GM21390 (cell line): ENCODE data around the gene CAPG.
"Not testable (repeated sequence)": the region's sequence is repeated elsewhere in the genome, so short reads cannot be mapped to it uniquely, and the experiment has no call there.

Source experiments
- ATAC-seq: cut with Tn5 transposase; IDR thresholded peaks from one replicate; pipeline ENCODE4 v1.9.1; 2021; ENCODE audit not compliant: unreplicated experiment

CAPG gene

GRCh38 chr2:85421260-85422071 lies 11.3 kb upstream of the CAPG start:
- ATAC-seq, result no peak

GRCh38 chr2:85420536-85421259 lies 10.5 kb upstream of the CAPG start:
- ATAC-seq, result peak; percentile 58

DNA sequence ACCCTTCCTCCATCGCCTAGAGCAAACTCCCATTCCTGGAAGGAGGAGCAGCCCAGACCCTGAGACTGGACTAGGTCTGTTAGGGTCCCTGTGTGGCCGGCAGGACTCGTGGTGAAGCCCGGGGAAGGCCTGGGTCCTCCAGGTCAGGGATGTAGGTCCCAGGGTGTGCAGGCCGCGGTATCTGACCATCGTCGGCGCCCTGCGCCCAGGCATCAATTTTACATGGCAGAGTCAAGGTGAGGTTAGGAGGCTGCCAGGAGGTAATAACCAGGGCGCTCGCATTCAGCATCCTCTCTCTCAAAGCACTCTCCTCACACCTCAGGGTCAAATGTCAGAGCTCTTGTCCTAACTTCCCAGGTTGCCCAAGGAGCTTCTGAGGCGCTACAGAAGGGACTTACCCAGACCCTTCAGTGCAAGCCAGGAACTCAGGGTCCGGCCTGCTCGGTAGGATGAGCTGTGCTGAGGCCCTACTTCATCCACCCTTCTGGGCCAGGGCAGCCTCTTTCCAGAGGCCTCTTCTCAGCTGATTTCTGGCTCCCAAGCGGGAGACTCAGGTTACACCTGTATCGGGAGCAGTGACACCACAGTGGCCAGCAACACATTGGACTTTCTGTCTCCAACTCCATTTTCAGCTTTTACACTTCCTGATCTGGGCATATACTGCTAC lies 9.0 kb upstream of the CAPG start:
- ATAC-seq, result no peak

- peak; percentile 83 for ATAC-seq
Measured at GRCh38 chr2:85418132-85419008, 8.2 kb upstream of the CAPG start, which contains the start of gene SH2D6. Gene SH2D6 (plus strand): TSS chr2:85418714. CDS start chr2:85429466, 10,752 bp downstream.

DNA sequence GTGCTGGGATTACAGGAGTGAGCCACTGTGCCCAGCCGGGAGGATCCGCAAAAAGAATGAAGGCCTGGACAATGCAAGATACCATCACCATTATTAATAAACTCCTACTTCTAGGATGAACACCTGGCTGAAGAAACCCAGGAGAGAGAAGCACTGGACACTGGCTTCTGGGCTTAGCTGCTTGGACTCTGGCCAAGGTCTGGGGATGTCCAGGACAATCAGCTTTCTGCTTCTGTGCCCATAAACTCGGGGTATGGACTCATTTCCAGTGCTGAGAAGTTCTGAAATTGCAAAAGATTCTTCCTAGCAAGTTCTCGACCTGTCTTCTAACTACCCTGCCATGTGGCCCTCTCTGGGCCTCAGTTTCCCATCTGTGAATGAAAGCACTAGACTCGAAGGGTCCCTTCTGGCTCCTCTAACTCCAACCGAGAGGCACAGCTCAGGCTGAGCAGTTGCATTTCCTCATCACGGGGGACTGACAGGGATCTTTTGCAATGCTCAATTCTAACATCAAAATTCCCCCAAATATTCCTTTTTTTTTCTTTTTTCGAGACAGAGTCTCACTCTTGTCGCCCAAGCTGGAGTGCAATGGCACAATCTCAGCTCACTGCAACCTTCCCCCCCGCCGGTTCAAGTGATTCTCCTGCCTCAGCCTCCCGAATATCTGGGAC lies 5.9 kb upstream of the CAPG start:
- ATAC-seq, result no peak

- ATAC-seq, result no peak
Measured at GRCh38 chr2:85414761-85415553, 4.8 kb upstream of the CAPG start.

- not testable (repeated sequence) for ATAC-seq
Measured at GRCh38 chr2:85414421-85414759, 4.2 kb upstream of the CAPG start.

GRCh38 chr2:85413592-85414420 lies 3.6 kb upstream of the CAPG start:
- no peak for ATAC-seq

DNA sequence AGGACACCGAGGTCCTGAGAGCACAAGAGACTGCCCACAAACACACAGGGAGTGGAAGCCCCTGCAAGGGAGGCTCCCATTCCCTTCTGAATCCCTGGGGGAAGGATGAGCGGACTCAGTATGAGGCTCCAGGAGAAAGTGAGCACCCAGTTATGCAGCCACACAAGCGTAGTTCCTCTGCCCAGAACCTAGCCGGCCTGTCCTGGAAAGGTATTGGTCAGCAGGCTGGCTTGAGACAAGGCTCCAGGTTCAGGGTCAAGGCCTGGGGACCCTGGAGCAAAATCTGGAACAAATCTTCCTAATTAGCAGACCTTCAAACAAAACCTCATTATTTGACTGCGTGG lies 1.2 kb upstream of the CAPG start:
- no peak for ATAC-seq

DNA sequence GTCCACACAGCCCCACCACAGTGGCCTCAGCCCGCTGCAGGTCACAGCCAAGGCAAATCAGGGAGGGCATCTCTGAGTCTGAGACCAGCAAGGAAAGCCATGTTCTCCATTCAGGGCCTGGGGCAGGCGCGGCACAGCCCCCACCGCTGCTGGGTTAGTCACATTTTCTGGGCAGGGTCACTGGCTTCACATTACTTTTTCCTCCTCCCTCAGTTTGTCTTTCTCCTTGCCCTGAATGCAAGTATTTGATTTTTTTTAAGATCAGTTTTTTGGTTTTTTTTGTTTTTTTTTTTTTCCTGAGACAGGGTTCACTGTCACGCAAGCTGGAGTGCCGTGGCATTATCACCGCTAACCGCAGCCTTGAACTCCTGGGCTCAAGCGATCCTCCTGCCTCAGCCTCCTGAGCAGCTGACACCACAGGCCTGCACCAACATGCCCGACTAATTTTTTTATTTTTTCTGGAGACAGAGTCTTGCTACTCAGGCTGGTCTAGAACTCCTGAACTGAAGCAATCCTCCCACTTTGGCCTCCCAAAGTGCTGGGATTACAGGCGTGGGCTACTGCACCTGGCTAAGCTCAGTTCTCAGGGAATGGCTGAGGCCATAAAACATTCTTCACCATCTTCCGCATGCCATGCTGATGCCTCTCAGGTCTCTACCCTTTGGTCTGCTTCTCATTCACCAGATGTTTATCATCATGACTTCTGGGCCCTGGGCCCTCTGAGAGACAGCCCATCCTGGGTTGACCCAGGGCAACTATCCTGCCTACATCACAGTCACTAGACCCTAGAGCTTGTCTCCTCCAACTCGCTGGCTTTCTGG lies 628 bp upstream of the CAPG start:
- no peak for ATAC-seq

DNA sequence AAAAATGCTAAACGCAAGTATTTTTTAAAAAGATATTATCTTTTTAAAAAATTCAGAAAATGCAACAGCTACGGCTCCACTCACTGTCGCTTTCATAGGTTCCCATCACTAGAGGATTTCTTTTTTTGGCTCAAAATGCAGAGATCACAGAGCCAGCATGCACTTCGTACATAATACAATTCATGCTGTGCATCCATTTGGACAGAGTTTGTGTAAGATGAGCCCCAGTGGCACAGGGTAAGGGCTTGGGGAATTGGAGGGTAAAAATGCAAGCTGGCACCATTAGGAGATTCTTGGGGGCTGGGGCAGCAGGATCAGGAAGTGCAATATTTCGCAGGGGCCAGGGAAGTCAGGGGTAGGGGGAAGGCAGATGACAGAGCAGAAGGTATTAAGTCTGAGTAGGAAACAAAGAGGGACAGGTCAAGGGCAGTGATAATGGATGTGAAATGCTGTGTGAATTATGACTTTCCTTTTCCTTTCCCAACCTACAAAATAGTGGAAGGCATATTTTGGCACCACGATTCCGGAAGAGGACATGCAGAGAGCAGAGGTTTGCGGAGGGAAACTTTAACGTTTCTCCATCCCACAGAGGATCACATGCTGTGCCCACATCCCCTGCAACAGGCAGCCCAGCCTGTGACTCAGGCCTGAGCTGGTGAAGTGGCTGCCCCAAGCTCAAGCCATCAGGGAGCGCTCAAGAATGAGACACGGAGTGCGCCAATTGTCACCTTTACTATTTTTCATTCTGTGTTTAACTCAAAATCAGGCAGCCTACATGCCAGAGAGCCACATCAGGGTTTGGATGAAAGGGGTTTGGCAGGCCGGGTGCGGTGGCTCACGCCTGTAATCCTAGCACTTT lies 4.7 kb downstream of the CAPG start:
- peak; percentile 47 for ATAC-seq

GRCh38 chr2:85401844-85402243 lies 8.3 kb downstream of the CAPG start:
- ATAC-seq, result no peak

DNA sequence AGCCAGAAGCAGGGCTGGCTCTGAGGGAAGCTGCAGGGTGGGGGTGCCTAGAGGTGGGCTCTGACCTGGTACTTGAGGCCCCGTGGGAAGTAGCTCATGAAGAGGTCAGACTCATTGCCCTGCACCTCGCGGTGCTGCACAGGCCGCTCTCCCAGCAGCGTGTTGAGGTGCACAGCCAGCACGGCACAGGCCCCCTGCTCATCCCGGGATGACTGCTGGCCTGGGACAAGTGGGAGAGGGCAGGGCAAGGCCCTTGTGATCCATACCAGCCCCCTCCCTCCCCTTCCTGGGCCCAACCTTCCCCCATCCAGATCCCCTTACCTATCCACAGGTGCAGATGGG lies 8.7 kb downstream of the CAPG start:
- ATAC-seq, result no peak

DNA sequence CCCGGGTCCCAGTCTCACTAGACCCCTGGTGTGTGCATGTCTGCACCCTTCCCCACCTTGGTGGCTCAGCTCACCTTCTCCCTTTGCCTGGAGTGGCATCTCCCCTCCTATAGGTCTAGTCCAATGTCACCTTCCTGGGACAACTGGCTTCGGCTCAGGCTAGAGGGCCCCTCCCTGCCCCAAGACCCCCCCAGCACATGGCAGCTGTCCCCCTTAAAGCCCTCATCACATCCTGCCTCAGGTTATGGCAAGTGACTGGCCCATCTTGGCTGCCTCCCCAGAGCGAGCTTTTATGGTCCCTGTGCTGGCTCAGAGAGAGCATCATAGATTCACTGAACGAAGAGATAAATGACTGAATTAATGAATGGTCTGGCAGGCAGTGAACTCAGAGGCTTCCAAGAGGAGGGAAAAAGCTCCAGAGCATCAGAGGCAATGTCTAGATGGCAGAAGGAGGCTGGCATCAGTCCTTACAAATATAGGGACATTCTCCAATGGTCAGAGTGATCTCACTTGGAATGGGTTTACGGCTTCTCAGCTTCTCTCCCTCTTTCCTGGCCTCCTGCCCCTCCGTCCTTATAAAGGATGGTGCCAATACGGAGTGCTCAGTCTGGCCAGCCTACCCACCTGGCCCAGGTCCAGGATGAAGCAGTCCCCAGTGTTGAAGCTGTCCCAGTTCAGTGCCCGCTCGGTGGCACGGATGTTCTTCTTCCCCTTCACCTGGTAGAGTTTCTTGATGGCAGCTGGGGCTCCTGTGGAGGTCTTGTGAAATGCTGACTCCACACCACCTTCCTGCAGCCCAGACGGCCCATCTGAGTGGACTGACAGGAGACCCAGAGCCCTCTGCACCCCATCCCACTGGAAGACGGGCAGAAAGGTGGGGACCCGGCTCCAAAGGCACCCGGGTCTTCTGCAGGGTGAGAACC lies 9.4 kb downstream of the CAPG start:
- no peak for ATAC-seq

DNA sequence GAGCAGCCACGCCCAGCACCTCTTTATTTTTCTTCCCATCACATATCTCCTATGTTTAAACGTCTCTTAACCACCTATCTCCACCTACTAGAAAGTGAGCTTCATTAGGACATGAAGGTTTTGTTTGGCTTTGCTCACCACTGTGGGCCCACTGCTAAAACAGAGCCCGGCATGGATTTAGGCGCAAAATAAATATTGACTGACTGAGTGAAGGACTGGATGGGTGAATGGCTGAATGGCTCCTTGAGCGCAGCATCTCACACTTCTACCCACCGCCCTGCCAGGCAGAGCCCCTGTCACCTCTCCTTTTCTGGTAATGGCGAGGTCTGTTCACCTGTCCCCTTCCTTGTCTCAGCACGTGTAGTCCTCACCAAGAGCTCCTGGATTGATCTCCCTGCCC lies 10.1 kb downstream of the CAPG start:
- no peak for ATAC-seq

GRCh38 chr2:85399183-85399455 lies 11.0 kb downstream of the CAPG start:
- ATAC-seq, result no peak
